Astrocyte (in vitro differentiated cells and primary cell): ENCODE measurements around the gene YIPF7. TPM values are rescaled to one million over a fixed set of nuclear protein-coding genes. Genes with fewer than 3 reads are reported as not detected.

Experiments
- DNase-seq: peaks from one replicate; pipeline ENCODE4 v3.0.0-alpha.2; 2010; ENCODE audit warnings: low read depth
- FAIRE-seq: peaks from 2 replicates; lab custom pipeline; 2011; peaks lifted over from hg19 to GRCh38; lab: Jason Lieb, UNC
- H2AFZ ChIP-seq: 2 replicates; pipeline ENCODE4 v1.6.0; 2012; ENCODE audit warnings: low read depth, low read length, inconsistent platforms
- H3K27ac ChIP-seq: 2 replicates; pipeline ENCODE4 v1.5.1; 2011; ENCODE audit warnings: low read depth, low read length, inconsistent platforms
- H3K27me3 ChIP-seq: 2 replicates; pipeline ENCODE4 v1.6.0; 2011; ENCODE audit warnings: low read length, inconsistent platforms; ENCODE audit not compliant: insufficient read depth
- H3K36me3 ChIP-seq: 2 replicates; pipeline ENCODE4 v1.5.1; 2011; ENCODE audit warnings: low read length, inconsistent platforms; ENCODE audit not compliant: insufficient read depth
- H3K4me1 ChIP-seq: 2 replicates; pipeline ENCODE4 v1.5.1; 2011; ENCODE audit warnings: low read length, inconsistent platforms; ENCODE audit not compliant: insufficient read depth
- H3K4me2 ChIP-seq: 2 replicates; pipeline ENCODE4 v1.6.0; 2012; ENCODE audit warnings: low read length, inconsistent platforms
- H3K4me3 ChIP-seq: 2 replicates; pipeline ENCODE4 v1.5.1; 2011; ENCODE audit warnings: low read depth, mild to moderate bottlenecking, low read length, inconsistent platforms; ENCODE audit not compliant: insufficient read depth
- H3K79me2 ChIP-seq: 2 replicates; pipeline ENCODE4 v1.6.0; 2012; ENCODE audit warnings: mild to moderate bottlenecking, low read length, inconsistent platforms; ENCODE audit not compliant: insufficient read depth
- H3K9ac ChIP-seq: 2 replicates; pipeline ENCODE4 v1.6.0; 2012; ENCODE audit warnings: mild to moderate bottlenecking, low read length, inconsistent platforms
- H3K9me3 ChIP-seq: 2 replicates; pipeline ENCODE4 v1.5.1; 2012; ENCODE audit warnings: low read depth, mild to moderate bottlenecking, low read length, inconsistent platforms; ENCODE audit not compliant: insufficient read depth
- H4K20me1 ChIP-seq: 2 replicates; pipeline ENCODE4 v1.6.0; 2012; ENCODE audit warnings: low read length, inconsistent platforms; ENCODE audit not compliant: insufficient read depth
- H3K27ac Mint-ChIP-seq: one replicate; pipeline ENCODE4 v1.8.0; 2021; ENCODE audit warnings: mild to moderate bottlenecking, mixed read lengths; ENCODE audit not compliant: unreplicated experiment
- H3K27me3 Mint-ChIP-seq: one replicate; pipeline ENCODE4 v1.8.0; 2021; ENCODE audit warnings: low read depth, mixed read lengths; ENCODE audit not compliant: unreplicated experiment
- H3K36me3 Mint-ChIP-seq: one replicate; pipeline ENCODE4 v1.8.0; 2021; ENCODE audit warnings: low read depth, mixed read lengths; ENCODE audit not compliant: unreplicated experiment
- H3K4me1 Mint-ChIP-seq: one replicate; pipeline ENCODE4 v1.8.0; 2021; ENCODE audit warnings: low read depth, mixed read lengths; ENCODE audit not compliant: unreplicated experiment
- H3K4me3 Mint-ChIP-seq: one replicate; pipeline ENCODE4 v1.8.0; 2021; ENCODE audit warnings: mild to moderate bottlenecking, moderate library complexity, mixed read lengths; ENCODE audit not compliant: unreplicated experiment
- H3K9me3 Mint-ChIP-seq: one replicate; pipeline ENCODE4 v1.8.0; 2021; ENCODE audit warnings: mild to moderate bottlenecking, mixed read lengths; ENCODE audit not compliant: unreplicated experiment
- CTCF ChIP-seq: IDR thresholded peaks from 2 replicates; pipeline ENCODE4 v1.5.1; 2011; ENCODE audit warnings: low read depth, mild to moderate bottlenecking, inconsistent platforms, low read length, moderate library complexity; ENCODE audit not compliant: insufficient read depth
- EZH2 ChIP-seq: IDR thresholded peaks from 2 replicates; pipeline ENCODE4 v1.6.1; 2012; ENCODE audit warnings: mild to moderate bottlenecking, low read length, inconsistent platforms; ENCODE audit not compliant: insufficient read depth
- total RNA-seq: library from RNA; stranded (reverse); gene quantifications from 2 replicates; pipeline ENCODE4 v1.2.1, GENCODE V29; 2021

YIPF7 gene
- total RNA-seq, 1 donor from 2014 or later: 0.30 TPM

- H3K4me2 ChIP-seq: no peak overlapping the region
- TF ChIP-seq CTCF (no peak), EZH2 (no peak)
- Mint-ChIP-seq H3K9me3 (no peaks in the 10 kb centered on the region), H3K27me3 (no peaks in the 10 kb centered on the region), H3K4me1 (peaks cover 7% of the 10 kb centered on the region), H3K36me3 (no peaks in the 10 kb centered on the region), H3K4me3 (no peak overlapping the region), H3K27ac (no peak overlapping the region)
- no peaks in the 10 kb centered on the region for H3K4me1 ChIP-seq
- DNase-seq: no peak
- no peaks in the 10 kb centered on the region for H3K36me3 ChIP-seq
- no peaks in the 10 kb centered on the region for H3K9me3 ChIP-seq
- no peaks in the 10 kb centered on the region for H4K20me1 ChIP-seq
- no peak overlapping the region for H3K9ac ChIP-seq
- no peaks in the 10 kb centered on the region for H3K79me2 ChIP-seq
- no peak overlapping the region for H3K4me3 ChIP-seq
- no peak for FAIRE-seq
- H3K27me3 ChIP-seq: no peaks in the 10 kb centered on the region
- H2AFZ ChIP-seq: no peak overlapping the region
- no peak overlapping the region for H3K27ac ChIP-seq
Measured at GRCh38 chr4:44663539-44664263, 12.3 kb upstream of the YIPF7 start.

GRCh38 chr4:44662623-44663005 lies 11.2 kb upstream of the YIPF7 start:
- Histone ChIP-seq H3K27me3 (no peaks in the 10 kb centered on the region), H3K4me3 (no peak overlapping the region), H2AFZ (no peak overlapping the region), H4K20me1 (no peaks in the 10 kb centered on the region), H3K9ac (no peak overlapping the region), H3K9me3 (no peaks in the 10 kb centered on the region), H3K36me3 (no peaks in the 10 kb centered on the region), H3K4me1 (no peaks in the 10 kb centered on the region), H3K79me2 (no peaks in the 10 kb centered on the region), H3K4me2 (no peak overlapping the region), H3K27ac (no peak overlapping the region)
- no peak overlapping the region for H3K27ac Mint-ChIP-seq
- H3K4me3 Mint-ChIP-seq: no peak overlapping the region
- H3K36me3 Mint-ChIP-seq: no peaks in the 10 kb centered on the region
- DNase-seq (no peak), FAIRE-seq (no peak)
- H3K27me3 Mint-ChIP-seq: no peaks in the 10 kb centered on the region
- peaks cover 7% of the 10 kb centered on the region for H3K4me1 Mint-ChIP-seq
- H3K9me3 Mint-ChIP-seq: no peaks in the 10 kb centered on the region
- TF ChIP-seq EZH2 (no peak), CTCF (no peak)

GRCh38 chr4:44661940-44662622 lies 10.7 kb upstream of the YIPF7 start:
- no peak for DNase-seq
- Histone ChIP-seq H3K4me2 (no peak overlapping the region), H3K79me2 (no peaks in the 10 kb centered on the region), H3K36me3 (no peaks in the 10 kb centered on the region), H2AFZ (no peak overlapping the region), H3K9me3 (no peaks in the 10 kb centered on the region), H3K4me3 (no peak overlapping the region), H3K4me1 (no peaks in the 10 kb centered on the region), H3K27me3 (no peaks in the 10 kb centered on the region), H3K27ac (no peak overlapping the region), H3K9ac (no peak overlapping the region), H4K20me1 (no peaks in the 10 kb centered on the region)
- Mint-ChIP-seq H3K4me3 (no peak overlapping the region), H3K4me1 (peaks cover 7% of the 10 kb centered on the region), H3K27ac (no peak overlapping the region), H3K9me3 (no peaks in the 10 kb centered on the region), H3K27me3 (no peaks in the 10 kb centered on the region), H3K36me3 (no peaks in the 10 kb centered on the region)
- no peak for FAIRE-seq
- TF ChIP-seq CTCF: no peak
